Stimulated activated CD8-positive, alpha-beta memory T cell treated with anti-CD3 and anti-CD28 coated beads, Interleukin-4, amount 100 ng/mL, for 1 hour (primary cell): ENCODE results near the gene GRIN3B.
A peak's percentile ranks its signal among the peaks of the same experiment; 100 is the strongest.
"Not testable (repeated sequence)": the region's sequence is repeated elsewhere in the genome, so short reads cannot be mapped to it uniquely, and the experiment has no call there.

Experiments used
- DNase-seq, 2 donors: peaks; one replicate each; pipeline ENCODE4 v3.0.0-alpha.2; 2020; ENCODE audit warnings: low read depth in 2 of 2, low spot score in 1 of 2

The GRIN3B gene

GRCh38 chr19:1018932-1019615 lies 18.9 kb downstream of the GRIN3B start:
- DNase-seq: no peak

- no peak for DNase-seq
Measured at GRCh38 chr19:1019616-1019961, 19.4 kb downstream of the GRIN3B start.

DNA sequence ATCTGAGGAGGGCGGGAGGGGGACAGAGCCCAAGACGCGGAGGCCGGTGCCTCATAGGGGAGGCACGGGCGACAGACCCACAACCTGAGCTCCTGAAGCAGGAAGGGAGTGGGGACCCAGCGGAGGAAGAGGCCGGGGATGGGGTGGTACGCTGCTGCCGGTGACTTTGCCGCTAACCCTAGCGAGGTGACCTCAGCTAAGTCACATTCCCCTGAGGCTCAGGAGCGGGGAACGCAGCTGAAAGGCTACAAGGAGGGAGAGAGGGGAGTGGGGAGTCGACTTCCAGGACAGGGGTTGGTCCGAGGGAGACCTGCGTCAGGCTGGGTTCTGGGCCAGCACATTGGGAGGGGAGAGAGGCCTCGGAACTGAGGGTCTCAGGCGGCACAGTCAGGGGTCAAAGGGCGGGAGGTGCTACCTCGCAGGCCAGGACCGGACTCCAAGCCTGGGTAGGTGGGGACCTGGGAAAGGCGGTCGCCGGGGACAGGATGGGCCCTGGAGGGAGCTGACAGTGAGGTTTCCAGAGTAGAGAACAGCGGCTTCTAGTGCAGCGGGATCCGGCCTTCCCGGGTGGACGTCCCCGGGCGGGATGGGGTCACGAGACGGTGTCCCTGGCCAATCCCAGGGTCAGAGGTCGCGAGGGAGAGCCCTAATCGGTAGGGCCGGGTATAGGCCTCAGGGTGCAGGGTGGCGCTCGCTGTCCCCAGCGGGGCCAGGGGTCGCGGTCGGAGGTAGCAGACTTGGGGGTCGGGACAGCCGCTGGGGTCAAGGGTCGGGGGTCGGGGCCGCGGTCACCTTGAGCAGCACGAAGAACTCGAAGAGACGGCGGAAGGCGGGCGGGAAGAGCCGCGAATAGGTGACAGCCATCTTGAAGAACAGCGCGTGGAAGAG lies 20.0 kb downstream of the GRIN3B start:
- DNase-seq: no peak

DNA sequence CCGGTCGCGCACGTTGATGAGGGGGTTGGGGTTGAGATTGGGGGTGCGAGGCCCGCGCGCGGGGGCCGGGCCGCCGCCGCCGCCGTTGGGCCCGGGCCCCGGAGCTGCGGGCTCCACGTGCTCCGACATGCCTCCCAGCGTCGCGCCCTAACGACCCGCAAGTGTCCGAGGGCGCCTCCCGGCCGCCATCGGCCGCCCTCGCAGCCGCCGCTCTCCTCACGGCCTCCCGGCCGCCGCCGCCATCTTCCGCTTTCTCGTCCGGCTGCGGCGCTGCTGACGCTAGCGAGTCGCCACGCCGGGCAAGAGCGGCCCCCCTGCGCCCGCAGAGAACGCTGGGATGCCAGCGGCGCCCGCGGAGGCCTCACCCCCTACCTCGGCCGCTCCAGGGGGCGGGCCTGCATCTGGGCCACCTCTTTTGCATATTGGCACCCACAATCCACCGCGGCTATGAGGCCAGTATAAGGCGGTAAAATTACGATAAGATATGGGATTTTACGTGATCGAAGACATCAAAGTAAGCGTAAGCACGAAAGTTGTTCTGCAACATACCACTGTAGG lies 20.7 kb downstream of the GRIN3B start, which contains the start of gene TMEM259:
TMEM259 (minus strand) TSS at position 256 of the 558 bp plus-strand sequence; CDS start at position 129, 127 bp downstream.
- peak; percentile 95 to 96 for DNase-seq

DNA sequence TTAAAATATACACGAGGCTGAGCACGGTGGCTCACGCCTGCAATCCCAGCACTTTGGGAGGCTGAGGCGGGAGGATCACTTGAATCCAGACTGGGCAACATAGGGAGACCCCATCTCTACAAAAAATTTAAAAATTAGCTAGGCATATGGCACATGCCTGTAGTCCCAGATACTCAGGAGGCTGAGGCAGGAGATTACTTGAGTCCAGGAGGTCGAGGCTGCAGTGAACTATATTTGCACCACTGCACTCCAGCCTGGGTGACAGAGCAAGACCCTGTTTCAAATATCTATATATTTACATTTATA lies 23.6 kb downstream of the GRIN3B start:
- DNase-seq: not testable (repeated sequence)

- DNase-seq: not testable (repeated sequence)
Measured at GRCh38 chr19:1025080-1025479, 24.9 kb downstream of the GRIN3B start.

GRCh38 chr19:1025960-1026782 lies 26.0 kb downstream of the GRIN3B start, which contains the start of gene CNN2:
Gene CNN2 (plus strand): TSS chr19:1026608. CDS start chr19:1026662, 54 bp downstream.
- DNase-seq: peak in 1 of 2 donors; percentile 35

DNA sequence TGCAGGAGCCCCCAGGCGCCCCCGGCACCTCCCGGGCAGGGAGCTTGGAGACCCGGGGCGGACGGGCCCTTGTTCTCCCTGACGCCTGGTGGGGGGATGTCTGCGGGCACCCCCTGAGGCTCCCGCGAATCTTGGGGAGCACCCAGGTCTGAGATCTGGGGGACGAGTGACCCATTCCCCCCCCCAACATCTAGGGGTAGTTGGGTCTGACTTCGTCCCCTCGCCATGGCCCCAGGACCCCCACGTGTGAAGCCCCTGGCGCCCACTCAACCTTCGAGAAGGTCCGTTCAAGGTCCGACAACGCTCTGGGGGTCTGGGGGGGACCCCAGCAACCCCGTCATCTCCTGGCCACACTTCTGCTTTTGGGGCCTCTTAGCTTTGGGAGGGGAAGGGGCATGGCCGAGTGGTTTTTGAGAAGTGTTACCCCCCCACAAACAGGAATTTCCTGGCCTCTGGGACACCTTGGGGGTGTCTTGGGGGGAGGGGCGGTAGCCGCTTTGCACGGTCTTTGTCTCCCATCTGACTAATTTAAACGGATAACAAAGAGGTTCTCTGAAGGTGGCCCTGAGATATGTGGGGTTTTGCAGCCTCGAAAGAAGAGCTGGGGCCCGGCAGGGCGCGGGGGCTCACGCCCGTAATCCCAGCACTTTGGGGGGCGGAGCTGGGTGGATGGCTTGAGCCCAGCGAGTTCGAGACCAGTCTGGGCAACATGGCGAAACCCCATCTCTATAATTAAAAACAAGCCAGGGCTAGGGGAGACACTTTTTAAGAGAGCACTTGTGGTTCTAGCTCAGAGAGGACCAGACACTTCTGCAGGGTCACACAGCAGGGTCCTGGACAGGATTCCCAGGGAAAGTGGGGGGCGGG lies 26.8 kb downstream of the GRIN3B start:
- DNase-seq: no peak

DNA sequence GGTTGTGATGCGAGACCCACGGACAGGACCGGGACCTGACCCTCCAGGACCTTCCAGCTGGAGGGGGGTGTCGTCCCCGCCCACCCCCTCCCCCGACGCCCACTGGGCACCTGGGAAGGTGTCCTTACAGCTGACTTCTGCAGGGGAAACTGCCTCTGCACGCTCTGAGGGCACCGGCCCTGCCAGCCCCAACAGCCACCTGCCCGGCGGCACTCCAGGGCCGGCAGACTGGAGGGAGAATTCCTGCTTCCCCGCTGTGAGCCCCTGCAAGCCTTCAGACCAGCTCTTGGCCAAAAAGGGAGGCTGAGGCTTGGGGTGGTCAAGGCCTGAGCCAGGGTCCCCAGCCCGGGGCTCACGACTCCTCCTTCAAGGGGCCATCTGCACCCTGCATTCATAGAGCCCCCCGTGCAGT lies 27.4 kb downstream of the GRIN3B start:
- DNase-seq: no peak

GRCh38 chr19:1028062-1028926 lies 28.1 kb downstream of the GRIN3B start:
- no peak for DNase-seq

- no peak for DNase-seq
Measured at GRCh38 chr19:1032264-1032867, 32.1 kb downstream of the GRIN3B start.

- DNase-seq: no peak
Measured at GRCh38 chr19:1035998-1036621, 35.9 kb downstream of the GRIN3B start.

DNA sequence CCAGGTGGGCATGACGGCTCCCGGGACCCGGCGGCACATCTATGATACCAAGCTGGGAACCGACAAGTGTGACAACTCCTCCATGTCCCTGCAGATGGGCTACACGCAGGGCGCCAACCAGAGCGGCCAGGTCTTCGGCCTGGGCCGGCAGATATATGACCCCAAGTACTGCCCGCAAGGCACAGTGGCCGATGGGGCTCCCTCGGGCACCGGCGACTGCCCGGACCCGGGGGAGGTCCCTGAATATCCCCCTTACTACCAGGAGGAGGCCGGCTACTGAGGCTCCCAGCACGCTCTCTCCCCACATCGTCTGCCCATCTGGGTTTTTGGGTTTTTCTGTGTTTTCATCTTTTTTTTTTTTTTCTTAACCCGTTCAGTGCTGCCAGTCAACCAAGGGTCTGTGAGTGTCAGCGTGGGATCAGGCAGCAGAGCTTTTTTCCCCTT lies 37.4 kb downstream of the GRIN3B start:
- no peak for DNase-seq

DNA sequence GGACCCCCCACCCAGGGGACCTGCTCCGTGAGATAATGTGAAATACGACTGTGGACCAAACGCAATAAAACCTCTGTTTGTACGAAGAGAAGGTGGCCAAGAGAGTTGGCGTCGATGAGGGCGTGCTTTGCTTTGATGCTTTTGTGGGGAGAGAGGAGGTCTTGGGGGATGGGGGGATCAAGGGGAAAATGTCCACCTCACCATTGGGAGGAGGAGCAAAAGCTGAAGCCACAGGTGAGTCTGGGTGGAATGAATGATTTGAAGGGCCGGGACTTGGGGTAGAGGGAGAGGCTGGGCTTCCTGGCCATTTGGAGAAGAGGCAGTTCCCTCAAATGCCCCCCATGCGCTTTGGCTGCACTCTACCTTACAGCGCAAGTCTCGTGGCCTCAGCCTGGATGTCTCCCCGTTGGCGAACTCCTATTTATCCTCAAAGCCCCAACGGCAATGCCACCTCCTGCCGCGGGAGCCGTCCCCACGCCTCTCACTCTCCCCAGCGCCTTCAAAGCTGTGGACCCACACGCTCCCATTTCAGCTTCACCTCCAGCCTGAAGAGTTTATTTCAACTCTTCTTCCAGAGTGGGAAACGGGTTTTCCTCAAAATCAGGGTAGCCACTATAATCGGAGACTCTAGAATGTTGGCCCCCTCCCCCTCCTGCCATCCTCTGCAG lies 38.9 kb downstream of the GRIN3B start:
- DNase-seq: no peak

DNA sequence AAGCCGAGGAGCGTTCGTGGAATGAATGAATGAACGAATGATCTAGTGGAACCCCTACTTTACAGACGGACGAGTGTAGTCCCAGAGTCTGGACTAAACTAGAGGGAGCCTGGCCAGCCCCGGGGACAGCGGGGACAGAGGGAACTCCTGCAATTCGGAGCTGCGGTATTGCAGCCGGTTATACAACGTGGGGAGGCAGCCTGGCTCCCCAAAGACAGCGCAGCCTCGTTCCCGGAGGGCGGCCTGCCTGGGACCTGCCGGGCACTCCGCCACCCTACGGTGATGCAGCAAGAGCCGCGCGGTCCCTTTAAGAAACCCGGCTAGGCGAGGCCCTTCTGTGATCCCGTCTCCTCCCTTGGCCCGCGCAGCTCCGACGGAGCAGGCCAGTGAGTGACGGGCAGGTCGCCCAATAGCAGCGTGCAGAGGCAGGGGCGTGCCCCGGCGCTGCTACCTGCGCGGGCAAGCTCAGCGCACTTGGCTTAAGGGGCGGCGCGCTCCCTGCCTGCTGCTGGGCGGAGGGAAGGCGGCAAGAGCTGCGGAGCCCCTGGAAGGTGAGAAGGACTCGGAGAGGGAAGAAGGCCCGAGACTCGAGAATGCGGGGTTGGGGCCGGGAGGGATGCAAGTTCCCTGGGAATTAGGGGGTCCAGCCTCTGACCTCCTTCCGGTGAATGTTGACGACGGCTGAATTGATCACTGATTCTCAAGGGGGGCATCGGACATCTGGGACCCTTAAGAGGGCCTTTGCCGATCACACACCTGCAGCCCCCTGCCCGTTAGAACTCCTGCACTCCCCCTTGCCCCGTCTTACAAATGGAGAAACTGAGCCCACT lies 39.6 kb downstream of the GRIN3B start, which contains the start of gene ABCA7:
ABCA7 (plus strand) TSS at position 462 of the 830 bp plus-strand sequence. CDS start 1,255 bp downstream, outside the sequence.
- peak; percentile 96 to 98 for DNase-seq

DNA sequence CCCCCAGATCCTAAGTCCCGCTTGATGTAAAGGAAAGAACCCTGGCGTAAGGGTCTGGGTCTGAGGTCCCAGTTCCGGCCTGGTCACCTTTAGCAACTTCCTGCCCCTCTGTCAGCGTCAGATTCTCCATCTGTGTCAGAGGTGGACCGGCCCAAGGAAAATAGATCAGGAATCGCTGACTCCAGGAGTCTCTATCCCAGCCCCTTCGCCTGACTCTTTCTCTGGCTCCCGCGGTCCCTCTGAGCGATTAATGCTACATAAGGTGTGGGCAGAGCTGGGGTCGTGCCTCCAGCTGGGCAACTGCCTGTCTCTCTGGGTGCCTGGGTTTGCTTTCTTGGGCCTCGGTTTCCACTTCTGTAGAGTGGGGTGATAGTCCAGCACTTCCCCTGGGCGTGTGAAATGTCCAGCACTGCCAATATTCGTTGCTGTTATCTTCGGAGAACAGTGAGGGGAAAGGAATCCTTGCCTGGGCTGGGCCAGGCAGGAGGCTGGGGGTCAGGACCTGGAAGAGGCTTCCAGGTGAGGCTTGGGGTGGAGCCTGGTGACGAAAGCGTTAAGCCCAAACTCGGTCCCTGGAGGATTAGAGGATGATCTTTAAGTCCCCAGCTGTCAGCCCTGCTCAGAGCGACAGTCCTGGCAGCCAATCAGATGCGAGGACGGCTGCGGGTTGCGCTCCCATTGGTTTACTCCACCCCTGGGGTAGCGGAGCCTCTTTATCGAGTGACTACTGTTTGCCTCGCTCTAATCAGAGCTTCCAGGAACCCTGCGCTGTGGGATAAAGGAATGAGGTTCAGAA lies 40.5 kb downstream of the GRIN3B start:
- DNase-seq: peak; percentile 78 to 81
